Left kidney (tissue), 8 donors: ENCODE data around the gene MUC3A. TPM values are rescaled to one million over a fixed set of nuclear protein-coding genes. Genes with fewer than 3 reads are reported as not detected.
"Not testable (repeated sequence)": the region's sequence is repeated elsewhere in the genome, so short reads cannot be mapped to it uniquely, and the experiment has no call there.

ENCODE experiments used
- DNase-seq: peaks from one replicate; pipeline ENCODE4 v3.0.0-alpha.2; 2013
- long read RNA-seq, 8 donors: transcript quantifications; one replicate each; lab custom pipeline, GENCODE V29; 2026
- polyA plus RNA-seq: library from polyadenylated mRNA; unstranded; fragments of 120-200 nt; gene quantifications from one replicate; pipeline ENCODE4 v1.2.1, GENCODE V29; 2013; ENCODE audit not compliant: insufficient read length

The MUC3A gene
- 1.2 TPM for polyA plus RNA-seq
- long read RNA-seq, donor 1: 0 reads
- long read RNA-seq, donor 2, partial matches to known transcripts: 0 of 1 reads
- long read RNA-seq, donor 2, other reads (novel, unspliced or antisense): 0 of 1 reads
- long read RNA-seq, donor 3: 0 reads
- long read RNA-seq, donor 4: 0 reads
- long read RNA-seq, donor 5: 0 reads
- long read RNA-seq, donor 6: 0 reads
- long read RNA-seq, donor 7: 0 reads
- long read RNA-seq, donor 8: 0 reads

GRCh38 chr7:100949227-100949932, at the start of gene MUC3A:
Gene MUC3A (plus strand): TSS chr7:100949534. CDS start chr7:100949625, 91 bp downstream.
- no peak for DNase-seq

- DNase-seq: no peak
Measured at GRCh38 chr7:100900978-100901377, 48.4 kb upstream of the MUC3A start.

DNA sequence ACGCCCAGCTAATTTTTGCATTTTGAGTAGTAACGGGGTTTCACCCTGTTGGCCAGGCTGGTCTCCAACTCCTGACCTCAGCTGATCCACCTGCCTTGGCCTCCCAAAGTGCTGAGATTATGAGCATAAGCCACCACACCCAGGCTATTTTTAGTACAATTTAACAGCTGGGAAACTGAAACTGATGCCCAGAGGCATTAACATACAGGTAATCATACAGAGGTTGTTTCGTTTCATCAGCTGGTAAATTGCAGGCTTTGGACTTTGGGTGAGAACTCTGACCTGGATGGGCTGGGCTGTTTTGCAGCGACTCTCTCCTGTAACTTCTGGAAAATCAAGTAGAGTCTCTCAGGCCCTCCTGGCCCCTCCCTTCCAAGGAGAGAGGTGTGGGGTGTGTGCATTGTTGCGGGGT, 47.4 kb upstream of the MUC3A start:
- no peak for DNase-seq

GRCh38 chr7:100902638-100903037, 46.7 kb upstream of the MUC3A start:
- no peak for DNase-seq

GRCh38 chr7:100908512-100908911, 40.8 kb upstream of the MUC3A start:
- no peak for DNase-seq

DNA sequence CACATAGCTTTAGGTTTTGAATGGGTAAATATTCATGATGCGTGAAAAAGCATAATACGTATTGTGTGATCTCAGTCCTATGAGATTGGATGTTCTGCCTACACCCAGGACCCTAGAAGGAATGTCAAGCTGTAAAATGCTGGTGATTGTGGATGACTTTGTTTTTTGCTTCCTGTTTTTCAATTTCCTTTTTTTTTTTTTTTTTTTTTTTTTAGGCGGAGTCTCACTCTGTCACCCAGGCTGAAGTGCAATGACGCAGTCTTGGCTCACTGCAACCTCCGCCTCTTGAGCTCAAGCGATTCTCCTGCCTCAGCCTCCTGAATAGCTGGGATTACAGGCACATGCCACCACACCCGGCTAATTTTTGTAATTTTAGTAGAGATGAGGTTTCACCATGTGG, 38.9 kb upstream of the MUC3A start:
- DNase-seq: not testable (repeated sequence)

- DNase-seq: no peak
Measured at GRCh38 chr7:100911484-100911883, 37.9 kb upstream of the MUC3A start.

DNA sequence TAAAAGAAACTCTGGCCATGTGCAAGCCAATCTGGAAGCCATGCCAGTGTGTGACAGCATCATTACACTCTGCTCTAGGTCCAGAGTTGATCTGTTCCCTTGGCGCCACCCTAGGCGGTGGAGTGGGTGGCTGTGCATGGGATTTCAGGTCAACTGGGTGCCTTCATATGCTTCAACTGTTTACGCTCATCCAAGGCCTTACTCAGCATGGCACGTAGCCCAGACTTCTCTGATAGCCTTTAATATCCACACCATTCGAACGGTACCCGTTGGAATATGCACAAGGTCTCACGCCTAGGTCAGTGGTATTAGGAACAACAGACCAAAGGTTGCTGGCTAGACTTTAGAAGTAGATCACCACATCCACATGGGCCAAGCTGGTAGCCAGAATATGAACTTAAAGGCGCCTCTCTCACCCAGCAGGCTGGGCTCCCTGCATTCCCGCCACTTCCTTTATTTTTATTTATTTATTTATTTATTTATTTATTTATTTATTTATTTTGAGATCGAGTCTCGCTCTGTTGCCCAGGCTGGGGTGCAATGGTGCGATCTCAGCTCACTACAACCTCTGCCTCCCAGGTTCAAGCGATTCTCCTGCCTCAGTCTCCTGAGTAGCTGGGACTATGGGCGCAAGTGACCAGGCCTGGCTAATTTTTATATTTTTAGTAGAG, 35.0 kb upstream of the MUC3A start:
- no peak for DNase-seq

GRCh38 chr7:100914879-100915447, 34.4 kb upstream of the MUC3A start:
- no peak for DNase-seq

- not testable (repeated sequence) for DNase-seq
Measured at GRCh38 chr7:100919335-100919734, 30.0 kb upstream of the MUC3A start.

- not testable (repeated sequence) for DNase-seq
Measured at GRCh38 chr7:100919779-100920437, 29.4 kb upstream of the MUC3A start.

- no peak for DNase-seq
Measured at GRCh38 chr7:100921039-100921438, 28.3 kb upstream of the MUC3A start.

DNA sequence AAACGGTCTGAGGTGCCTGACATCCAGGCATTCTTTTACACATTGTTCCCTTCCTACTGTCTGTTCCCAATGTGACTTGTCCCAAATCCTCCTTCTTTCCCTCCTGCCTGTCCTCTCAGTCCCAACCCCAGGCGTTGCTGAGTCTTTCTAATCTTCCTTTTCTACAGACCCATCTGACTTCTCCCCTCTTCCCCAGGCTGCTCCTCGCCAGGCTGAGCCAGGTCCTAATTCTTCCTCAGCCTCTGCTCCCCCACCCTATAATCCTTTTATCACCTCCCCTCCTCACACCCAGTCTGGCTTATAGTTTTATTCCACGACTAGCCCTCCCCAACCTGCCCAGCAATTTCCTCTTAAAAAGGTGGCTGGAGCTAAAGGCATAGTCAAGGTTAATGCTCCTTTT, 25.7 kb upstream of the MUC3A start:
- not testable (repeated sequence) for DNase-seq

- DNase-seq: no peak
Measured at GRCh38 chr7:100929808-100930174, 19.5 kb upstream of the MUC3A start.

DNA sequence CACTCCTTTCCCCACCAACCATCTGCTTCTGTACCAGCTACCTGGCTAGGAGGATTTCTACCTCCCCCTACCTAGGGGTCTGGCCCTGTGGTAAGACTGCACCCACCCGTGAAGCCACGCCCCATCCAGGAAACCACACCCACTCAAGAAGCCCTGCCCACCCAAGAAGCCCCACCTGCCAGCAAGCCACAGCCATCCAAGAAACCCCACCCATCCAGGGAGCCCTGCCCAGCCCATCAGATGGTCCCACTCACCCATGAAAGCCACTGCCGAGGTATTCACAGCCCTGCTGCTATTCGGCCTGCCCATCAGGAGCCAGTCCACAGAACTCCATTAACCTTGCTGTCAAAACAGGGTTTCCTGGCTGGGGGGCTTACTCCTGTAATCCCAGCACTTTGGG, 15.6 kb upstream of the MUC3A start:
- DNase-seq: no peak

DNA sequence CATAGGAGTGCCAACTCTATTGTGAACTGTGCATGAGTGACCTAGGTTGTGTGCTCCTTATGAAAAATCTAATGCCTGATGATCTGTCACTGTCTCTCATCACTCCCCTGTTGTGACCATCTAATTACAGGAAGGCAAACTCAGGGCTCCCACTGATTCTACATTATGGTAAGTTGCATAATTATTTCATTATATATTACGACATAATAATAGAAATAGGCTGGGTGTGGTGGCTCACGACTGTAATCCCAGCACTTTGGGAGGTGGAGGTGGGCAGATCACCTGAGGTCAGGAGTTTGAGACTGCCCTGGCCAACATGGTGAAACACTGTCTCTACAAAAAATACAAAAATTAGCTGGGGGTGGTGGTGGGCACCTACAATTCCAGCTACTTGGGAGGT, 14.0 kb upstream of the MUC3A start:
- DNase-seq: not testable (repeated sequence)

- not testable (repeated sequence) for DNase-seq
Measured at GRCh38 chr7:100936167-100936566, 13.2 kb upstream of the MUC3A start.

GRCh38 chr7:100942045-100942774, 7.1 kb upstream of the MUC3A start:
- DNase-seq: peak; percentile 26

DNA sequence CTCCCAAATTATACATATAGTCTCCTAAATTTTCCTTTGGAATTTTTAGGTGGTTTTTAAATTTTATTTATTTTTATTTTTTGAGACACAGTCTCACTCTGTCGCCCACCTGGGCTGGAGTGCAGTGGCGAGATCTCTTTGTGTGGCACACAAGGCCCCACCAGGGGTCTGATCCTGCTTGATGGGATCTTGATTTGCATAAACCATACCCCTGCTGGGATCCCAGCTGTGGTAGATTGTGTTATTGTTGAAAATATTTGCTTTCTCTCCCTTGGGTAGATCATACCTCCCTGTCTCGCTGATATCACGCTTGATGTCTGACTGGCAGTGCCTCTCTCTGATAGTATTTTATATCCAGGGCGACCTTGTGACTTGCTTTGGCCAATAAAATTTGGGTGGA, 5.6 kb upstream of the MUC3A start:
- DNase-seq: no peak

DNA sequence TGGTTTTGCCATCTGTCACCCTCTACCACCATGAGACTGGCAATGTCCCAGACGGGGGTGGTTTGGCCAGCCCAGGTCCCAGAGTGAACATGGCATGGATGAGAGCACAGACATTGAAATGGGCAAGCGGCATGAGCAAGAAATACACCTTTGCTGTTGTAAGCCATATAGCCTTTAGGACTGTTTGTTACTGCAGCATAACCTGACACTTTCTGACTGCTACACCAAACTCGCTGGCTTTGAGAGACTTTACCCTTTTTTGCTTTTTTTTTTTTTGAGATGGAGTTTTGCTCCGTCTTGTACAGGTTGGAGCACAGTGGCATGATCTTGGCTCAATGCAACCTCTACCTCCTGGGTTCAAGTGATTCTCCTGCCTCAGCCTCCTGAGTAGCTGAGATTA, 5.2 kb upstream of the MUC3A start:
- DNase-seq: no peak

DNA sequence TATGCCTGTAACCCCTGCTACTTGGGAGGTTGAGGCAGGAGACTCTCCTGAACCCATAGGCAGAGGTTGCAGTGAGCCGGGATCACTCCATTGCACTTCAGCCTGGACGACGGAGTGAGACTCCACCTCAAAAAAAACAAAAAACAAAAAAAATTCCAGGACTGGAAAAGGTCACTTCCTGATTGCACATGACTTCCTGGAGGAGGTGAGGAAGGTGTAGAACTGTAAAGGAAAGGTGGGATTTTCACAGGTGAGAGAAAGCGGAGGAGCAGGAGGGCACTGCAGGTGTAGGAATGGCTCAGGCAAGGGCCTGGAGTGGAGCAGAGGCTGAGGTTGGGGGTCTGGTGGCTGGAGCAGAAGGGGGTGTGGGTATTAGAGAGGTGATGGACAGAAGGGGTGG, 3.2 kb upstream of the MUC3A start:
- no peak for DNase-seq
